Fibroblast of the aortic adventitia (primary cell): ENCODE data around the gene TPI1. TPM values are rescaled to one million over a fixed set of nuclear protein-coding genes. Genes with fewer than 3 reads are reported as not detected.
"Not testable (repeated sequence)": the region's sequence is repeated elsewhere in the genome, so short reads cannot be mapped to it uniquely, and the experiment has no call there.

Experiments
- DNase-seq: peaks from one replicate; pipeline ENCODE4 v3.0.0-alpha.2; 2010; ENCODE audit warnings: low read depth
- H3K4me3 ChIP-seq: 2 replicates; pipeline ENCODE4 v1.5.1; 2011; ENCODE audit warnings: low read depth, mild to moderate bottlenecking, control low read depth, low read length, moderate library complexity
- CTCF ChIP-seq: IDR thresholded peaks from 2 replicates; pipeline ENCODE4 v1.5.1; 2011; ENCODE audit warnings: mild to moderate bottlenecking, low read length, control low read depth, inconsistent platforms; ENCODE audit not compliant: insufficient read depth
- total RNA-seq: library from RNA; depleted of rRNA; stranded (reverse); fragments of >200 nt; gene quantifications from 2 replicates; pipeline ENCODE4 v1.2.3, GENCODE V29; 2012; ENCODE audit warnings: low replicate concordance

Gene TPI1
- total RNA-seq, 1 donor, result 680 TPM

- TF ChIP-seq CTCF, result no peak
- no peak for DNase-seq
- H3K4me3 ChIP-seq, result no peak overlapping the region
Measured at GRCh38 chr12:6888360-6888759, 21.0 kb downstream of the TPI1 start.

- H3K4me3 ChIP-seq, DNase-seq: not testable (repeated sequence)
Measured at GRCh38 chr12:6888794-6889193, 21.5 kb downstream of the TPI1 start.

- not testable (repeated sequence) for H3K4me3 ChIP-seq, DNase-seq
Measured at GRCh38 chr12:6889775-6890573, 22.6 kb downstream of the TPI1 start.

- peak overlapping the region; percentile 58 for H3K4me3 ChIP-seq
- peak; percentile 95 for DNase-seq
- peak; percentile 68 for TF ChIP-seq CTCF
Measured at GRCh38 chr12:6890789-6891645, 23.7 kb downstream of the TPI1 start.

- DNase-seq, result no peak
- H3K4me3 ChIP-seq, result peak overlapping the region; percentile 58
- no peak for TF ChIP-seq CTCF
Measured at GRCh38 chr12:6891646-6892001, 24.3 kb downstream of the TPI1 start.

- H3K4me3 ChIP-seq, DNase-seq: not testable (repeated sequence)
Measured at GRCh38 chr12:6892683-6893082, 25.4 kb downstream of the TPI1 start.

- no peak for DNase-seq
- no peak for TF ChIP-seq CTCF
- H3K4me3 ChIP-seq, result no peak overlapping the region
Measured at GRCh38 chr12:6894321-6894720, 27.0 kb downstream of the TPI1 start.

- H3K4me3 ChIP-seq, result no peak overlapping the region
- DNase-seq, result peak; percentile 56
- TF ChIP-seq CTCF, result no peak
Measured at GRCh38 chr12:6896846-6897435, 29.6 kb downstream of the TPI1 start.
